ENCODE measurements around the gene B3GNT8.

B3GNT8 gene

DNA sequence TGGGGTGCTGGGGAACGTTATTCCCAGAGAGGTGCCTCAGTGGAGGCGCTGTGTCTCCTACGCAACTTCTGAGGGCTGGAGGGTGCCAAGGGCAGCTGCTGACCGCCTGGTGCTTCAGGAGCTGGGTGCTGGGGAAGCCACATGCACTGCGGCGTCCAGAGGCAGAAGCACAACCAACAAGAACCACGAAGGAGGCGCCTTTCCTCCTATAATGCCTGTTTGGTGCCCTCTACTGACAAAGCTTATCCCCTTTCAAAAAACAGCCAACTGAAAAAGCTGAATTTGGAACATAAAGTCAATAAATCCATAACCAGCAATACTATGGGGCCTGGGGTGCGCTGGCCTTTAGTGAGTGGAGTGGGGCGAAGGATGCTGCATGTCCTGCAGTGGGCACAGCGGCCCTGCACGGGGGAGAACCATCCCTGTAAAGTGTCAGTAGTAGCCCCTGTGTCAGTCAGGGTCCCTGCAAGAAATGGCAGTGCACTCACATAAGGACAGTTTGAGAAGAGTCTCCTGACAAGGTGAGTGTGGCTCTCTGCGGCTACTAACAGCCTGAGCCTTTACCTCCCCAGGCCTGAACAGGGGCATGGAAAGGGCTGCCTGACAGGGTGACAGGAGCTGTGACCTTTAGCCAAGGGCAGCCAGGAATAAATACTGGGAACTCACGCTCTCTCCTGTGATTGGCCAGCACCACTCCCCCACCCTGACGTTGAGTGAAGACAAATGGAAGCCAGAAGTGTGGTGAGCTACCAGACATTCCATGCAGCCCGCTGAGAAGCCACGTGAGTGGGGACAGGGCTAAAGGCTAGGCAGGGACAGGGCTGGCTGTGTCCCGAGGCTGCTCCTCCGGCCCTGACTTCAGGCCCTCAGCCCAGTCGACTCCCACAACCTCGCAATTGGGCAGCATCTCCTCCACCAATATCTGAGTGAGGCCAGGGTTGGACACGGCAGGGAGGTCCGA, 4.5 kb upstream of the B3GNT8 start:
- H3K4me1 ChIP-seq (ENCODE audit: insufficient read depth, low read length, poor library complexity, severe bottlenecking): peaks cover 18% of the 10 kb centered on the region
- no peaks in the 10 kb centered on the region for H3K9me2 ChIP-seq (replicated peaks; ENCODE audit: low read depth, low read length)
- H3K79me2 ChIP-seq (ENCODE audit: insufficient read depth, low read length): no peaks in the 10 kb centered on the region
- peaks cover 12% of the 10 kb centered on the region; the same call in 1 of the 2 replicates for H3K36me3 ChIP-seq (ENCODE audit: insufficient read depth, low read length)
- no peaks in the 10 kb centered on the region for H3K9me3 ChIP-seq (ENCODE audit: insufficient read depth, low read depth, low read length)
- no peak overlapping the region for H3K4me3 ChIP-seq (ENCODE audit: low read length, poor library complexity, severe bottlenecking)
- H3F3A ChIP-seq (ENCODE audit: low read depth): no peaks in the 10 kb centered on the region
- TF ChIP-seq EZH2phosphoT487 (IDR thresholded peaks at IDR 0.05; ENCODE audit: borderline replicate concordance): no peak
- TF ChIP-seq, protein P1, sequence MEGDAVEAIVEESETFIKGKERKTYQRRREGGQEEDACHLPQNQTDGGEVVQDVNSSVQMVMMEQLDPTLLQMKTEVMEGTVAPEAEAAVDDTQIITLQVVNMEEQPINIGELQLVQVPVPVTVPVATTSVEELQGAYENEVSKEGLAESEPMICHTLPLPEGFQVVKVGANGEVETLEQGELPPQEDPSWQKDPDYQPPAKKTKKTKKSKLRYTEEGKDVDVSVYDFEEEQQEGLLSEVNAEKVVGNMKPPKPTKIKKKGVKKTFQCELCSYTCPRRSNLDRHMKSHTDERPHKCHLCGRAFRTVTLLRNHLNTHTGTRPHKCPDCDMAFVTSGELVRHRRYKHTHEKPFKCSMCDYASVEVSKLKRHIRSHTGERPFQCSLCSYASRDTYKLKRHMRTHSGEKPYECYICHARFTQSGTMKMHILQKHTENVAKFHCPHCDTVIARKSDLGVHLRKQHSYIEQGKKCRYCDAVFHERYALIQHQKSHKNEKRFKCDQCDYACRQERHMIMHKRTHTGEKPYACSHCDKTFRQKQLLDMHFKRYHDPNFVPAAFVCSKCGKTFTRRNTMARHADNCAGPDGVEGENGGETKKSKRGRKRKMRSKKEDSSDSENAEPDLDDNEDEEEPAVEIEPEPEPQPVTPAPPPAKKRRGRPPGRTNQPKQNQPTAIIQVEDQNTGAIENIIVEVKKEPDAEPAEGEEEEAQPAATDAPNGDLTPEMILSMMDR (conservative IDR thresholded peaks at IDR 0.05; ENCODE audit: low read length): peak; percentile 52
- no peaks in the 10 kb centered on the region for H3K27me3 ChIP-seq (ENCODE audit: insufficient read depth, low read length, poor library complexity, severe bottlenecking)
- no peak overlapping the region for H2AFZ ChIP-seq (ENCODE audit: low read length)
- H3K9ac ChIP-seq (ENCODE audit: low read depth, low read length, poor library complexity, severe bottlenecking): no peak overlapping the region
- no peak overlapping the region for H3K4me2 ChIP-seq (ENCODE audit: low read depth, low read length, poor library complexity, severe bottlenecking)
- H4K20me1 ChIP-seq (ENCODE audit: insufficient read depth, low read length, poor library complexity, severe bottlenecking): no peaks in the 10 kb centered on the region

DNA sequence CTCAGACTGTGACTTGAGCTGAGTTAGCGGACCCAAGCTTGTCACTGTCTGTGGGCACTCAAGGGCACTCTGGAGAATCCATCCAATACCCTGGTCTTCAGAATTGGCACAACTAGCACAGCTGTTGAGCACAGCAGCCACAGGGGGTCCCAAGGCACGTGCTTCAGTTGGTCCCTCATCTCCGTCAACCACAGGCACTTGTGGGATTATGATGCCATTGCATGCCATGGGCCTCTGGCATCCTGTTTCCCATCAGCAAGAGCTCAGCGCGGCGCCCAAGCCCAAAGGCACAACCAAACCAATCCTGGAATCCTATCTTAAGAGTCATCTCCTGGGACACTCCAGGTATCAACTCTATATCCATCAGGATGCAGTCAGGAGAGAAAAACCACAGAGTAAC, 3.7 kb upstream of the B3GNT8 start:
- no peaks in the 10 kb centered on the region for H3K79me2 ChIP-seq (ENCODE audit: insufficient read depth, low read length)
- no peaks in the 10 kb centered on the region for H3K27me3 ChIP-seq (ENCODE audit: insufficient read depth, low read length, poor library complexity, severe bottlenecking)
- H3K9ac ChIP-seq (ENCODE audit: low read depth, low read length, poor library complexity, severe bottlenecking): no peak overlapping the region
- no peaks in the 10 kb centered on the region for H3K9me2 ChIP-seq (replicated peaks; ENCODE audit: low read depth, low read length)
- H3K4me3 ChIP-seq (ENCODE audit: low read length, poor library complexity, severe bottlenecking): no peak overlapping the region
- no peak overlapping the region for H2AFZ ChIP-seq (ENCODE audit: low read length)
- H3K9me3 ChIP-seq (ENCODE audit: insufficient read depth, low read depth, low read length): no peaks in the 10 kb centered on the region
- no peaks in the 10 kb centered on the region for H3F3A ChIP-seq (ENCODE audit: low read depth)
- H3K36me3 ChIP-seq (ENCODE audit: insufficient read depth, low read length): peaks cover 12% of the 10 kb centered on the region; the same call in 1 of the 2 replicates
- no peak overlapping the region for H3K4me2 ChIP-seq (ENCODE audit: low read depth, low read length, poor library complexity, severe bottlenecking)
- peaks cover 18% of the 10 kb centered on the region for H3K4me1 ChIP-seq (ENCODE audit: insufficient read depth, low read length, poor library complexity, severe bottlenecking)
- TF ChIP-seq, protein P1 (conservative IDR thresholded peaks at IDR 0.05; ENCODE audit: low read length): no peak
- TF ChIP-seq EZH2phosphoT487 (IDR thresholded peaks at IDR 0.05; ENCODE audit: borderline replicate concordance): no peak
- H4K20me1 ChIP-seq (ENCODE audit: insufficient read depth, low read length, poor library complexity, severe bottlenecking): no peaks in the 10 kb centered on the region

DNA sequence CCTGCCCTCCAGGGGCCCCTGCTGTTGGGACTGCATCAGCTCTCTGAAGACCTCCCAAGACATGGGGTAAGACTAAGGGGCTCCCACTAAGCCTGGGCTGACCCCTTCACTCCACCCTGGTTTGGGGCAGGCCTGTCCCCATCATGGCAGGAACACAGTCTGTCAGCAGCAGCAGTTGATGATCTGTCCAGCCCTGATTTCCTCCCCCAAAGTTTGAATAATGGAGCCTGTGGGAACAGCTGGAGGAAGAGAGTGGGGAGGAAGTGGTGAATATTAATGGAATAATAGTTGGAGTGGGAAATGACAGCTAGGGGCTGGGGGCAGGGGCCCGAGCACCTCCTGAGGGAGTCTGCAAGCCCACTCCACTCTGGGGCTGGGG, 1.3 kb upstream of the B3GNT8 start:
- Histone ChIP-seq H2AFZ (ENCODE audit: low read length) (no peak overlapping the region), H3K79me2 (ENCODE audit: insufficient read depth, low read length) (no peaks in the 10 kb centered on the region), H4K20me1 (ENCODE audit: insufficient read depth, low read length, poor library complexity, severe bottlenecking) (no peaks in the 10 kb centered on the region), H3K4me1 (ENCODE audit: insufficient read depth, low read length, poor library complexity, severe bottlenecking) (peaks cover 18% of the 10 kb centered on the region), H3K36me3 (ENCODE audit: insufficient read depth, low read length) (peaks cover 18% of the 10 kb centered on the region; the same call in 1 of the 2 replicates), H3K9ac (ENCODE audit: low read depth, low read length, poor library complexity, severe bottlenecking) (peak overlapping the region; percentile 77), H3K4me3 (ENCODE audit: low read length, poor library complexity, severe bottlenecking) (peak overlapping the region; percentile 70), H3K9me2 (replicated peaks; ENCODE audit: low read depth, low read length) (no peaks in the 10 kb centered on the region), H3K9me3 (ENCODE audit: insufficient read depth, low read depth, low read length) (no peaks in the 10 kb centered on the region), H3K27me3 (ENCODE audit: insufficient read depth, low read length, poor library complexity, severe bottlenecking) (no peaks in the 10 kb centered on the region), H3F3A (ENCODE audit: low read depth) (no peaks in the 10 kb centered on the region), H3K4me2 (ENCODE audit: low read depth, low read length, poor library complexity, severe bottlenecking) (peak overlapping the region; percentile 79)
- TF ChIP-seq, protein P1 (conservative IDR thresholded peaks at IDR 0.05; ENCODE audit: low read length): no peak
- TF ChIP-seq EZH2phosphoT487 (IDR thresholded peaks at IDR 0.05; ENCODE audit: borderline replicate concordance): no peak
